Trophoblast cell (in vitro differentiated cells and primary cell): ENCODE measurements around the gene CELF5.

ENCODE experiments used
- DNase-seq, 2 donors: peaks; one replicate each; pipeline ENCODE4 v3.0.0-alpha.2; 2016
- H2AFZ ChIP-seq: 2 replicates; pipeline ENCODE4 v1.6.1; 2013; ENCODE audit warnings: low read length, moderate library complexity, mild to moderate bottlenecking; ENCODE audit not compliant: insufficient read depth, poor library complexity
- H2AK5ac ChIP-seq: 2 replicates; pipeline ENCODE4 v1.6.1; 2013; ENCODE audit warnings: mild to moderate bottlenecking, low read length
- H2BK120ac ChIP-seq: 2 replicates; pipeline ENCODE4 v1.6.1; 2013; ENCODE audit warnings: low read length, mild to moderate bottlenecking, moderate library complexity; ENCODE audit not compliant: insufficient read depth, poor library complexity
- H2BK12ac ChIP-seq: 2 replicates; pipeline ENCODE4 v1.6.1; 2013; ENCODE audit warnings: mild to moderate bottlenecking, low read length, moderate library complexity
- H2BK5ac ChIP-seq: 2 replicates; pipeline ENCODE4 v1.6.1; 2013; ENCODE audit warnings: low read length, low read depth, moderate library complexity, mild to moderate bottlenecking; ENCODE audit not compliant: poor library complexity
- H3K14ac ChIP-seq: 2 replicates; pipeline ENCODE4 v1.6.1; 2013; ENCODE audit warnings: mild to moderate bottlenecking, low read length
- H3K18ac ChIP-seq: 2 replicates; pipeline ENCODE4 v1.6.1; 2013; ENCODE audit warnings: mild to moderate bottlenecking, low read length
- H3K23ac ChIP-seq: 2 replicates; pipeline ENCODE4 v1.6.1; 2013; ENCODE audit warnings: low read length
- H3K27ac ChIP-seq: 2 replicates; pipeline ENCODE4 v1.5.1; 2013; ENCODE audit warnings: low read depth, mild to moderate bottlenecking, inconsistent platforms, low read length, moderate library complexity
- H3K27me3 ChIP-seq: 2 replicates; pipeline ENCODE4 v1.6.1; 2013; ENCODE audit warnings: inconsistent platforms, mild to moderate bottlenecking, low read length, moderate library complexity; ENCODE audit not compliant: insufficient read depth
- H3K36me3 ChIP-seq, 2 experiments: 1 replicate in 1 of 2; 2 replicates in 1 of 2; pipeline ENCODE4 v1.6.1; 2013; ENCODE audit warnings: low read length in 2 of 2, mild to moderate bottlenecking in 2 of 2, moderate library complexity in 1 of 2; ENCODE audit not compliant: insufficient read depth in 2 of 2, control insufficient read depth in 1 of 2
- H3K4ac ChIP-seq: 2 replicates; pipeline ENCODE4 v1.6.1; 2013; ENCODE audit warnings: low read depth, mild to moderate bottlenecking, low read length, moderate library complexity
- H3K4me1 ChIP-seq, 2 experiments: 1 replicate in 1 of 2; 2 replicates in 1 of 2; pipeline ENCODE4 v1.6.1; 2013; ENCODE audit warnings: low read length in 2 of 2, mild to moderate bottlenecking in 2 of 2, moderate library complexity in 1 of 2; ENCODE audit not compliant: insufficient read depth in 2 of 2, control insufficient read depth in 1 of 2
- H3K4me2 ChIP-seq: 2 replicates; pipeline ENCODE4 v1.6.1; 2013; ENCODE audit warnings: inconsistent platforms, mild to moderate bottlenecking, low read length, moderate library complexity
- H3K4me3 ChIP-seq: 2 replicates; pipeline ENCODE4 v1.5.1; 2013; ENCODE audit warnings: mild to moderate bottlenecking, low read depth, low read length, inconsistent platforms
- H3K79me1 ChIP-seq: one replicate; pipeline ENCODE4 v1.6.1; 2013; ENCODE audit warnings: low read length
- H3K79me2 ChIP-seq: 2 replicates; pipeline ENCODE4 v1.6.1; 2013; ENCODE audit warnings: low read length, mild to moderate bottlenecking; ENCODE audit not compliant: control insufficient read depth, insufficient read depth, poor library complexity
- H3K9ac ChIP-seq: 2 replicates; pipeline ENCODE4 v1.6.1; 2013; ENCODE audit warnings: mild to moderate bottlenecking, low read length
- H3K9me3 ChIP-seq: 2 replicates; pipeline ENCODE4 v1.6.1; 2013; ENCODE audit warnings: low read depth, mild to moderate bottlenecking, control low read depth, inconsistent platforms, low read length; ENCODE audit not compliant: insufficient read depth
- H4K12ac ChIP-seq: 2 replicates; pipeline ENCODE4 v1.6.1; 2013; ENCODE audit warnings: low read depth, mild to moderate bottlenecking, low read length, moderate library complexity
- H4K8ac ChIP-seq: 2 replicates; pipeline ENCODE4 v1.6.1; 2013; ENCODE audit warnings: low read depth, mild to moderate bottlenecking, low read length, moderate library complexity
- H4K91ac ChIP-seq: one replicate; pipeline ENCODE4 v1.6.1; 2013; ENCODE audit warnings: low read depth, mild to moderate bottlenecking, low read length, moderate library complexity
- WGBS: extraction: QIAGEN DNeasy Blood & Tissue Kit; methylation state at CpG from one replicate; pipeline ENCODE4 v1.1.7; 2013; ENCODE audit warnings: missing lambda C conversion rate; ENCODE audit not compliant: insufficient read length, insufficient coverage; ENCODE audit errors: extremely low coverage; 5-methylcytosine and 5-hydroxymethylcytosine counted together

CELF5 gene

DNA sequence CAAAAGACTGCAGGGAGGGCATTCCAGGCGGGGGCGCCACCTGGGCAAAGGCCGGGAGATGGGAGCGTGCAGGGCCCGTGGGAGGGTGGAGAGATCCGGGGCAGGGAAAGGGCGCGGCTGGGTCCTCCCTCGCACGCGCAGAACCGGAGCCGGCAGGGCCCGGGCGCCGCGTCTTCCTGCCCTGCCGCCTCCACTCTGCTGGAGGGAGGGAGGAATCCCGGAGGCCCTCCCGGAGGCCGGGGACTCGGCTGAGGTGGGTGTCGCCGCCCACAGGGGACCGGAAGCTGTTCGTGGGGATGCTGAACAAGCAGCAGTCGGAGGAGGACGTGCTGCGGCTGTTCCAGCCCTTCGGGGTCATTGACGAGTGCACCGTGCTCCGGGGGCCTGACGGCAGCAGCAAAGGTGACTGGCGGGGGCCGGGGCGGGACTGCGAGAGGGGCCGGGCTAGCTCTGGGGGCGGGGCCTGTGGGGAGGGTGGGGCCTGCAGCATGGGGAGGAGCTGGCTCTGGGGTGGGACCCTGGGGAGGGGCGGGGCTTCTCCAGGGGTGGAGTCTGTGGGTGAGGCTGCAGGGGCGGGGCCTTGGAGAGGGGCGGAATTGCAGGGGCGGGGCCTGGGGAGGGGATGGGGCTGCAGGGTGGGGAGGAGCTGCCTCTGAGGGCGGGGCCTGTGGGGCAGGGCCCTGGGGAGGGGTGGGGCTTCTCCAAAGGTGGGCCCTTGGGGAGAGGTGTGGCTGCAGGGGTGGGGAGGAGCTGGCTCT is 51.3 kb downstream of the CELF5 start:
- Histone ChIP-seq H4K91ac (no peak overlapping the region), H3K4me2 (peak overlapping the region; percentile 59), H2BK120ac (no peak overlapping the region), H3K9me3 (peaks cover 7% of the 10 kb centered on the region), H3K23ac (no peak overlapping the region), H3K9ac (no peak overlapping the region), H4K12ac (no peak overlapping the region), H2AK5ac (no peak overlapping the region), H3K79me1 (no peaks in the 10 kb centered on the region), H3K14ac (no peak overlapping the region), H2BK5ac (no peak overlapping the region), H3K27me3 (peaks cover 3% of the 10 kb centered on the region), H3K4ac (no peak overlapping the region), H2AFZ (no peak overlapping the region), H2BK12ac (no peak overlapping the region), H3K79me2 (no peaks in the 10 kb centered on the region), H3K4me1 (peaks cover 2 to 4% of the 10 kb centered on the region in 2 experiments), H3K36me3 (no peaks in the 10 kb centered on the region), H3K4me3 (no peak overlapping the region), H3K27ac (no peak overlapping the region), H4K8ac (no peak overlapping the region), H3K18ac (no peak overlapping the region)
- DNase-seq: peak in 1 of 2 donors; percentile 47
- WGBS: no CpG with 5 or more reads among the region's 45 CpGs

DNA sequence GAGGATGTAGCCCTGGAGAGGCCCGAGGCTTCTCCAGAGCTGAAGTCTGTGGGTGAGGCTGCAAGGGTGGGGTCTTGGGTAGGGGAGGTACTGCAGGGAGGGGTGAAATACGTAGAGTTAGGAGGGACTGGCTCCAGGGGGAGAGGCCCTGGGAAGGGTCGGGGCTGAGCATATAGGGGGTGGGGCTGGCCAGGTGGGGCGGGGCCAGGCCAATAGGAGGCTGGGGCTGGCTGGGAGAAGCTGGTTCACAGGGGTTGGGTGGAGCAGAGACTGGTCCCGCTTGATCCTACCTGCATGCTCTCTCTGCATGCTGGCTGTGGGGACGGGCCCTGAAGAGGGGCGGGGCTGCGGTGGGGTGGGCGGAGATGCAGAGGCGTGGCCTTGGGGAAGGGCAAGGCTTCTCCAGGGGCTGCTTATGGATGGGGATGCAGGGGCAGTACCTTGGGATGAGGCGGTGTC is 51.9 kb downstream of the CELF5 start:
- H3K4me2 ChIP-seq: no peak overlapping the region
- H4K12ac ChIP-seq: no peak overlapping the region
- peaks cover 3% of the 10 kb centered on the region for H3K27me3 ChIP-seq
- no peak overlapping the region for H3K27ac ChIP-seq
- no peak overlapping the region for H3K18ac ChIP-seq
- no peak overlapping the region for H4K91ac ChIP-seq
- WGBS: no CpG with 5 or more reads among the region's 11 CpGs
- peaks cover 10% of the 10 kb centered on the region for H3K9me3 ChIP-seq
- H3K79me2 ChIP-seq: no peaks in the 10 kb centered on the region
- H3K4me1 ChIP-seq: peaks cover 2 to 4% of the 10 kb centered on the region in 2 experiments
- H4K8ac ChIP-seq: no peak overlapping the region
- peak; percentile 14 to 46 for DNase-seq
- H2AK5ac ChIP-seq: no peak overlapping the region
- H3K14ac ChIP-seq: no peak overlapping the region
- H3K9ac ChIP-seq: no peak overlapping the region
- no peak overlapping the region for H2BK12ac ChIP-seq
- H3K4me3 ChIP-seq: peak overlapping the region; percentile 34
- no peak overlapping the region for H2BK5ac ChIP-seq
- no peak overlapping the region for H3K4ac ChIP-seq
- no peak overlapping the region for H2BK120ac ChIP-seq
- no peak overlapping the region for H2AFZ ChIP-seq
- no peaks in the 10 kb centered on the region for H3K36me3 ChIP-seq
- H3K23ac ChIP-seq: no peak overlapping the region
- H3K79me1 ChIP-seq: no peaks in the 10 kb centered on the region

DNA sequence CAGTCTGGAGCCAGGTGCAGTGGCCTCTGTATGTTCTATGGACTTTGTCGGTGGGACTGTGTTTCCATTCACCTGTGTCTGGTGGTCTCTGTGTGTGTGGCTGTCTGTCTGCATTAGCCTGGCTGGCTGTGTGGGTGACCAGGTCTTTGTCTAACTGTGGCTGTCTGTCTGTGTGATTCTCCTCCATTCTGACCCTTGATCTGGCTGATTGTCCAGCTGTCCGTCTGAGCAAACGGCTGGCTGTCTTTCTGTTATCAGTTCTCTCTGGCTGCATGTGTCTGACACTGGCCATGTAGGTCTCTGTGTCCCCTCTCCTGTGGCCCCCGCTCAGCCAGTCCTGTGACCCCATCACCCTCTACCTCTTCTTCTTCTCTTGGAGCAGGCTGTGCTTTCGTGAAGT is 53.2 kb downstream of the CELF5 start:
- no peak overlapping the region for H2AK5ac ChIP-seq
- no peak overlapping the region for H2AFZ ChIP-seq
- H3K4me2 ChIP-seq: no peak overlapping the region
- peak overlapping the region; percentile 14 for H3K4me3 ChIP-seq
- DNase-seq: no peak
- no peak overlapping the region for H3K14ac ChIP-seq
- no peaks in the 10 kb centered on the region for H3K79me1 ChIP-seq
- H2BK12ac ChIP-seq: no peak overlapping the region
- H3K27me3 ChIP-seq: peaks cover under 1% of the 10 kb centered on the region
- no peak overlapping the region for H2BK120ac ChIP-seq
- peaks cover 10% of the 10 kb centered on the region for H3K9me3 ChIP-seq
- peaks cover 2 to 4% of the 10 kb centered on the region in 2 experiments for H3K4me1 ChIP-seq
- no peak overlapping the region for H2BK5ac ChIP-seq
- no peaks in the 10 kb centered on the region for H3K79me2 ChIP-seq
- H4K8ac ChIP-seq: no peak overlapping the region
- no peak overlapping the region for H4K91ac ChIP-seq
- no peaks in the 10 kb centered on the region for H3K36me3 ChIP-seq
- WGBS: no CpG with 5 or more reads among the region's 5 CpGs
- H3K18ac ChIP-seq: no peak overlapping the region
- H4K12ac ChIP-seq: no peak overlapping the region
- no peak overlapping the region for H3K23ac ChIP-seq
- no peak overlapping the region for H3K9ac ChIP-seq
- H3K27ac ChIP-seq: no peak overlapping the region
- no peak overlapping the region for H3K4ac ChIP-seq

DNA sequence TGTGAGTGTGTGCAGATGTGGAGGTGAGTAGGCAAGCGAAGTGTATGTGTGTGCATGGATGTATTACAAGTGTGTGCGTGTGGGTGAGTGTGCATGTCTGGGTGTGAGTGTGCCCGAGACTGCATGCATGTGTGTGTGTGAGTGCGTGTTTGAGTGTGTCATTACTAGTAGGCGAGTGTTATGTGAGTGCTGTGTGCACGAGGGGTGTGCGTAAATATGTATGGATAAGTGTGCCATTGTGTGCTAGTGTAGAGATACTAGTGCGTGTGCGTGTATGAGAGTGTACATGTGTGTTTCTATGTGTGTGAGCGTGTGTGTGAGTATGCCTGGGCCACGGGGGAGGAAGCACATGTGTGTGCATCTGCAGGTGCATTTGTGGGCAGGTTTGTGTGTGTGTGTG is 53.8 kb downstream of the CELF5 start:
- Histone ChIP-seq H2AK5ac (no peak overlapping the region), H3K4me2 (no peak overlapping the region), H2BK12ac (no peak overlapping the region), H3K27ac (no peak overlapping the region), H3K9me3 (peaks cover 7% of the 10 kb centered on the region), H3K4me3 (peak overlapping the region; percentile 18), H3K23ac (no peak overlapping the region), H3K14ac (no peak overlapping the region), H4K8ac (no peak overlapping the region), H3K18ac (no peak overlapping the region), H4K91ac (no peak overlapping the region), H2AFZ (no peak overlapping the region), H3K4ac (no peak overlapping the region), H3K36me3 (no peaks in the 10 kb centered on the region), H2BK5ac (no peak overlapping the region), H3K4me1 (peaks cover 2 to 4% of the 10 kb centered on the region in 2 experiments), H3K79me1 (no peaks in the 10 kb centered on the region), H4K12ac (no peak overlapping the region), H2BK120ac (no peak overlapping the region), H3K79me2 (no peaks in the 10 kb centered on the region), H3K27me3 (no peaks in the 10 kb centered on the region), H3K9ac (no peak overlapping the region)
- 100% methylated on average over 3 of the region's 11 CpGs for WGBS
- no peak for DNase-seq
